ENCODE measurements around the gene SLC2A8.

The SLC2A8 gene

GRCh38 chr9:127457191-127457878 is 60.4 kb downstream of the SLC2A8 start:
- no peak for DNase-seq (ENCODE audit: low spot score)
- peak overlapping the region; percentile 44 for H3K27ac ChIP-seq
- CTCF ChIA-PET, result interaction anchor here (0.7 kb wide), 1 partner anchor 17 kb away, joined by 4 read pairs; no protein-coding TSS in a partner anchor
- TF ChIP-seq, protein P1, sequence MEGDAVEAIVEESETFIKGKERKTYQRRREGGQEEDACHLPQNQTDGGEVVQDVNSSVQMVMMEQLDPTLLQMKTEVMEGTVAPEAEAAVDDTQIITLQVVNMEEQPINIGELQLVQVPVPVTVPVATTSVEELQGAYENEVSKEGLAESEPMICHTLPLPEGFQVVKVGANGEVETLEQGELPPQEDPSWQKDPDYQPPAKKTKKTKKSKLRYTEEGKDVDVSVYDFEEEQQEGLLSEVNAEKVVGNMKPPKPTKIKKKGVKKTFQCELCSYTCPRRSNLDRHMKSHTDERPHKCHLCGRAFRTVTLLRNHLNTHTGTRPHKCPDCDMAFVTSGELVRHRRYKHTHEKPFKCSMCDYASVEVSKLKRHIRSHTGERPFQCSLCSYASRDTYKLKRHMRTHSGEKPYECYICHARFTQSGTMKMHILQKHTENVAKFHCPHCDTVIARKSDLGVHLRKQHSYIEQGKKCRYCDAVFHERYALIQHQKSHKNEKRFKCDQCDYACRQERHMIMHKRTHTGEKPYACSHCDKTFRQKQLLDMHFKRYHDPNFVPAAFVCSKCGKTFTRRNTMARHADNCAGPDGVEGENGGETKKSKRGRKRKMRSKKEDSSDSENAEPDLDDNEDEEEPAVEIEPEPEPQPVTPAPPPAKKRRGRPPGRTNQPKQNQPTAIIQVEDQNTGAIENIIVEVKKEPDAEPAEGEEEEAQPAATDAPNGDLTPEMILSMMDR (conservative IDR thresholded peaks at IDR 0.05; ENCODE audit: low read depth), result no peak
- POLR2A ChIA-PET (ENCODE audit: low non-redundant PET), result no interaction called here
